HG03108 (cell line): Measurements from ENCODE around the gene SPRY2.

Experiments
- ATAC-seq: cut with Tn5 transposase; IDR thresholded peaks from one replicate; pipeline ENCODE4 v1.9.1; 2021; ENCODE audit warnings: moderate library complexity; ENCODE audit not compliant: unreplicated experiment

Gene SPRY2

DNA sequence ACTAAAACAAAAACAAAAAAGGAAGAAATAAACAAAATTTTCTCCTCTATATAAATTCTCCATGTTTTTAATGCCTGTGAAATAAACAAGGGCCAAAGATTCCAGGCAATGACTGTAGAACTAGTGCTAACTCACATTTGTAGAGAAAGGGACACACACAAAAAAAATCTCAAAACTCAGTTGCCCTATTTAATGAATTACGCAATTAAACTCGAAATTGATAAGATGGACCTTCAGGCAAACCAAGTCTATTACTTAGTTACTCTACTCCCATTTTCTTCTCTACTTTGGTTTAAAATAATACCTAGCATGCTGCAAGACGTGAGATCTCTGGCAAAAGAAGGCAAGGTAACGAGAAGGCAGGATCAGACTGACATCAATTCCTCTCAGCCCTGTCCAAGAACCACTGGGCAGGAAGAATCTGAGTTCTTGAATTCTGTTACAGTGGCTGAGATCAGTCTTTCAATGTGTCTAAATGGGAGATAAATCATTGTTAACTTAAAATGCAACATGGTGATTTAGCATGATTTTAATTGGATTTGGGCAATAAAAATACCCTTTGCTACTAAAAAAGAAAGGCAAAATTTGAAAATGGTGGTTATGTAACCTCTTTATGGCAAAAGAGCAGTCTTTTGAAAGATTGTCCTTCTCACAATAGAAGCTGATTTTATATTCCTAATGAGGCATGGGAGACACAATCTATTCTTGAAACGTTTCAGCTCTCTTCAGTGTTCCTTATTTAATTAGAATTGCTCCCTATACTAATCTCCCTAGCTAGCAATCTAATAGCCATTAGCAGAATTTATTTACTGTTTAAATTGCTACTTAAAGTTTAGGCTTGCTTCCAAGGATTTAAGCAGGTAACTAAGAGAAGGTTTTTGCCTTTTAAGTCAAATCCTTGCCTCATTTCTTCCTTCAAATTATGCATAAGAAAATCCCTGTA is 25.9 kb downstream of the SPRY2 start:
- ATAC-seq = no peak

DNA sequence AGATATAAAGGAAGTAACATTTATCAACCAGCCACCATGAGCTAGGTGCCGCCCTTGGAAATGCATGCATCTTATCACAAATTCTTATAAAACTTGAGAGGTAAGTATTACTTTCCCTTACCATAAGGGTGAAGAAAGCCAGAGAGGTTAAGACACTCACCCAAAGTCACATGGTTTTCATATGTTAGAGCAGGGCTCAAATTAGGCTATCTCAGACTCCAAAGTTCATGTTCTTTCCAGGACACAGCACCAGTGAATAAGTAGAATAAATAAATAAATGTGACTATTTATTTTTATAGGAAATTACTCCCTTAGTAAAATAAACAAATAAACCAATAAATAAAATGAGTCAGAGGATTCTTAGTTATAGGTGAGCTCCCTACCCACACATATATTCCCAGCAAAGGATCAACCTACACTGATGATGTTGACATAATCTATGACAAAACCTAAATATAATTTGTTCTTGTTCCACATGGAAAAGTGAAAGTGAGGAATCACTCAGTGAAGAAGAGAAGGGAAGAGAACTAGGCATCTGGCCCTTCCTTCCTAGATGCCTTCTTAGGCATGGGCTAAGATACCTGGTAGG is 27.2 kb downstream of the SPRY2 start:
- no peak for ATAC-seq

DNA sequence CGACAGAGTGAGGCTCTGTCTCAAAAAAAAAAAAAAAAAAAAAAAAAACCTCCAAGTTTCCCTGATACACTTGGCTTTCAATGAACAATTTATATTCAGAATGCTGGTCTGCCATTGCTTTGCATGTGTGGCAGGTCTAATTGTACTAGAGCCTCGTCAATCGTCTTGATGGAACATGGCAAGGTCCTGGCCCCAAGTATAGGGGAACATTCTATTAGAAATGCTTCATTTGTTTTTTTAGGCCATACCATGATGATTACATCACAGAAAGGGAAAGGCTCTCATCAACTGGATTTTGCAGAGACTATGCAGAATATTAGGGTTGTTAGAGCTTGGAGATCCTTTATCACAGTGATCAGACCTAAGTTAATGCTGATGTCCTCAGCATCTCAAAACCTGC is 28.0 kb downstream of the SPRY2 start:
- ATAC-seq = no peak

DNA sequence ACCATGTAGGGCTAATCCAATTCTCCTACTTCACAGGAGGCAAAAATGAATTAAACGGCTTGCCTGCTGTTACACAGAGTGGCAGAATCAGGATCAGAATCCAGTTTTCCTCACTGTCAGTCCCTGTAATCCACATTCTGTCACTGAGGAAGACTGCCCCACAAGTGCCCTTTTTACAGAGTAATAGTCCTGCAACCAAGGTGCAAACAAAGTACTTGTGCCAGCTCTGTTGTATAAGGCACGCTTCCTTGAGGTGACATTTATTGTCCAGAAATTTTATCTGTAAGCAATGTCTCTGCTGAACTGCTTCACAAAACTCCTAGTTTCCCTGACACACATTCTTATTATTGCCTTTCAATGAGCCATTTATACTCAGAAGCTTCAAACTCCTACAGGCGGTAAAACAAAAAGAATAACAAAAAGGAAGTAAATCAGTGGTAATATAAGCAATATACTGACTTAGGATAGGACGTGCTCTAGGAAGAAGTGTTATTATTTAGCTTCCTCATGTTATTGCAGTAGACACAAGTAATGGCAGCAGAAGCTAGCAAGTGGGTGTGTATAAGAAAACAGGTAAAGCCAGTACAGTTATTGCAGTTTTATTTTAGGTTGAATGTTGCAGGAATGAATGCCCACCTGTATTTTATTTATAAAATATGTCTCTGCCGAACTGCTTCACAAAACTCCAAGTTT is 28.8 kb downstream of the SPRY2 start:
- no peak for ATAC-seq

DNA sequence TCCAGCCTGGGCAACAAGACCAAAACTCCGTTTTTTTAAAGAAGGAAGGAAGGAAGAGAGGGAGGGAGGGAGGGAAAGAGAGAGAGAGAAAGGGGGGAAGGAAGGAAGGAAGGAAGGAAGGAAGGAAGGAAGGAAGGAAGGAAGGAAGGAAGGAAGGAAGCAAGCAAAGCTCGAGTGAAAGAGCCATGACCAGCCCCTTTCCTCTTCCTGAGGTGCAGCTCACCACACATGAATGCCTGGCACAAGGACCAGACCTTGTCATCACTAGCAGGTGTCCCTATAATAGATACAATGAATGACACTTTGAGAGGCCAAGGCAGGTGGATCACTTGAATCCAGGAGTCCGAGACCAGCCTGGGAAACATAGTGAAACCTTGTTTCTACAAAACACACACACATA is 31.0 kb downstream of the SPRY2 start:
- no peak for ATAC-seq

DNA sequence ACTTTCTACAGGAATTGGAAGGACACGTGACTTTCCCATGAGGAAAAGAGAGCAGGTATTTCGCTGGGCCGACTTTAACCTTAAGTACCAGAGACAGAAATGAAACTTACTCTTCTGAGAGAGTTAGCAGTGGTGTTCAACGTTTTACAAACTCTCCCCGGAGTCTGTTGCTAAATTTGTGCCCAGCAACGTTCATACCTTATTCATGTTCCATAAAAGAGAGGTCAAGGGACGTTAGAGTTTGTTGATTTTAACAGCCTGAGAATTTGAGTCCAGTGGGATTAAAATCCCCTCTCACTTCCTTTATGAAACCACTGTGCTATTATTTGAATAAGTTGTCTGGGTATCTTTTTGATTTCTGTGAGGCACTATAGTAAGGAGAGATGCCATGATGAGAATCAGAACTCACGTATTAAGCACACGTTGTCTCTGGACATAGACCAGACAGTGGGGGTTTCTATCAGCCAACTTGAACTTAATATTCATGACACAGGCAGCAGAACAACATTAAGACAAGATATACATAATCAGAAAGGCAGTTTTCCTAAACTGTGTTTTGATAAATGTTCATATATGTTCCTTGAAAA is 33.4 kb downstream of the SPRY2 start:
- ATAC-seq = no peak

DNA sequence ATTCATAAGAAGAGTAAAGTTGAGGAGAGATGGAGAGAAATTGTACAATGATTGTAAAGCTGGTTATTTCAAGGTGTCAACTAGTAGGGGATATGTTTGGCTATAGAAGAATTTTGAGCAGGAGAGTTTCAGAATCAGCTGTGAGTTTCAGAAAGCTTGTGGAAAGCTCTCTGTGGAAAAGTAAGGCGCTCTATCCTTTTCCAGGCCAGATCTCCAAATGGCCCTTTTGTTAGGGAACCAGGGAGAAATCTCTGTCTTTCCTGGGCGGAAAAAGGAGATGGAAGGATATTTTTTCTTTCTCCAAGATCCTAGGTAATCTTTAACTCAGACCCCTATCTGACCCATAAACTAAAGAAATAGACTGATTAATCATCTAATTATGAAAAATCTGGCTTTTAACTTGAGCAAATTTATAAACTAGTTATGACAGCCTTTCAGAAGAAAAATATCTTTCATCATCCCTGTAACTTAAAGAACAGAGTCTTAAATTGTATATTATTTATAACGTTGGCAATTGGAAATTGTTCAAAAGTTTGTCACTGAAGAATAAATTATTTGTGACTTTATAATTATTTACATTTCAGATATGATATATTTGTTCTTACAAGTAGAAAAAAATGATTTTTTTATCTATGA is 34.5 kb downstream of the SPRY2 start:
- ATAC-seq = no peak

DNA sequence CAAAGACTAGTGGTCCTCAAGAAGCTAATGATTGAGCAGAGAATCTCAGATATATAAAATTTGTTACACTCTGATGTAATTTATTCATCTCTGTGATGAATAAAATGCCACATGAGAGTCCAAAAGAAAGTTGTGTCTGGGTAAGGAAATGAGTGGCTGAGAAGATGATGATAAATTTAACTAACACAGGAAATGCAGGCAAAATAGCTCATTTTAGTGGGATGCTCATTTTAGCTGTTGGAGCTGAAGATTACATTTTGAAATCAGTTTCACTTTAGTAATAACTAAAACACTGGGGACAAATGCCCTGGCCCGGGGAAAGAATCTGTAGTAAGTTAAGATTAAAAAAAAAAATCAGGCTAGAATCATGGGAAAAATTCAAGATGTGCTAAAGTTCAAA is 35.2 kb downstream of the SPRY2 start:
- ATAC-seq = no peak

DNA sequence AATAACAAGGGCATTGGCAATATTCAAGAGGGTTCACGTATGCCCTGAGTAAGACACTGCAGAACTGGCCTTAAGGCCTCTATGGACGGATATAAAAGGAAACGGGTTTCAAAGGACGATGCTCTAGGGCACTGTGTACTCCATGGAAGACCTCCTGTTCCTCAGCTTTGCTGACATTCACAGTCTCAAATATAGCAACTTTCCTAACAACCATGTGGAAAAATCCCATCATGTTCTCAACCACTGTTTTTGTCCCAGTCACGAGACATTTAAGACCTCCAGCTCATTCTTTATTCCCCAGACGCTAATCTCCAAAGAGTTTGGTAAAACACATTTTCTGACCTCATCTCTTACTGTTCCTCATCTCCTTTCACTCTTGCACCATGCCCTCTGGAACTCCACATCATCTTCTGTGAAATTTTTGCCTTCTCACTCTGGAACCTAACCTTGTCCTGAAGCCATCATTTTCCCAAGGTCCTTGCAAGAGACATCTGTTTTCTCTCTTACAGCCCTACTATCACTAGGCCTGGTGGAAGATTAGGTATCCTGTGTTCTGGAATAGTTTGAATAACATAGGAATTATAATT is 37.6 kb downstream of the SPRY2 start:
- no peak for ATAC-seq

DNA sequence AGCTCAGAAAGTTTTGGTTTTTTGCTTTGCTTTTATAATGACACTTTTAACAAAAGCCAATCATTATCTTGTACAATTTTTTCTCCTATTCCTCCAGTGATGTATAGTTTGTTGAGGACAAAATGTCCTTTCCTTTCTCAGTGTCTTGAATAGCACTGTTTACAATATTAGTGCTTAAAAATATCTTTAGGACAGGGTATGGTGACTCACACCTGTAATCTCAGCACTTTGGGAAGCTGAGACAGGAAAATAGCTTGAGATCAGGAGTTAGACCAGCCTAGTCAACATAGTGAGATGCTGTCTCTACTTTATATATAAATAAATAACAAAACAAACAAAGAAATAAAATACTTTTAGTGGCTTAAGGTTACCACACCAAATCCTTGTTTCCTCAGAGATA is 41.9 kb downstream of the SPRY2 start:
- ATAC-seq = no peak

DNA sequence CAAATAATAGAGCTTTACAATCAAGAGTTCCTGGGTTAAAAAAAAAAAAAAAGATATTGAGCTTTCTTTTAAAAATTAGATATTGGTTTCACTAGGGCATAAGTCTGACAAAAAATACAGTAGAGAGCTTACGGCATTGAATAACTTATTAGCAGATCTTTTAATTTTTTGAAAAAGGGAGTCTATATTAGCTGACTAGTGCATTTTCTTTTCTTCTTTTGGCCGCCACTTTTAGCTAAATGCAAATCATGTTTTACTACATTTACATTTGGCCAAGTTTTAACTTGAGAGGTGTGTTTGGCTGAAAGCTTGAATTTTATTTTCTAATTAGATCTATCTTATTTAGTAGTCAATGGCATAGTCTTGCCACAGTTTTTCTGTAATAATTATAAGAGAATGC is 43.4 kb downstream of the SPRY2 start:
- ATAC-seq = no peak

DNA sequence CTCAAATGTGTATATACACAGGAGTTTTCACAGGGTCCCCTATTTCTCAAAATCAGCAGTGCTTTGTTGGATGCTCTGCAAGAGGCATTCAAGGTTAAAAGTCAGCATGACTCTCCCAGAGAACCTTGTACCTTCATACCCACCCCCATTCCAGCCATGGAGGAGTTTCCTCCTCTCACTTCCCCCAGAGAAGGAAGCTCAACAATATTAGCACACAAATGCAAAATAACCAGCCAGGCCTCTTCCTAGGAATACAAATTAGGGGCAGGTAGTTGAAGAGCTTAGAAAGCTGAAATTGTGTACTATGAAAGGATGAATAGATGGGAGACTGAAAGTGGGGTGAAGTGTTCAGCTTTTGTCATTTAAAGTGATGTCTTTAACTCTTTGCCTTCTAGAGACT is 43.8 kb downstream of the SPRY2 start:
- ATAC-seq = no peak

DNA sequence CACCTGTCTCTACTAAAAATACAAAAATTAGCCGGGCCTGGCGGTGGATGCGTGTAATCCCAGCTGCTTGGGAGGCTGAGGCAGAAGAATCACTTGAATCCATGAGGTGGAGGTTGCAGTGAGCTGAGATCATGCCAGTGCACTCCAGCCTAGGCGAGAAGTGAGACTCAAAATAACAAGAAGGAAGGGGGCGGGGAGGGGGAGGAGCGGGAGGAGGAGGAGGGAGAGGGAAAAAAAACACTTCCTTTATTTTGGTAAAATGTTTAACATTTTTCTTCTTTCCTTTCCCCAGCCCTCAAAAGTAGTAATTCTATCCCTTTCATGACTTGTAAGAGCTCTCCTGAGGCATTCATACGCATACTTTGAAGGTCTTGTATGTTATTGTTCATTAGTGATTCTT is 44.3 kb downstream of the SPRY2 start:
- no peak for ATAC-seq

DNA sequence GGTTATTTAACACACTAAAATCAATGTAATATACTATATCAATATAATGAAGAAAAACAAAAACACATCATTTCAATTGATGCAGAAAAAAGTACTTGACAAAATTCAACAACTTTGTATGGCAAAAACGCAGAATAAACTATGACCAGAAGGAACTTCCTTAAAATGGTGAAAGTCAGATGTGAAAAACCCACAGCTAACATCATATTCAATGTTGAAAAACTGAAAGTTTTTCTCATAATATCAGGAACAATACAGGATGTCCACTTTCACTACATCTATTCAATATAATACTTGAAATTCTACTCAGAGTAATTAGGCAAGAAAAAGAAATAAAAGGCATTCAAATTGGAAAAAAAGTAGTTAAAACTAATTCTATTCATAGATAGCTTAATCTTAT is 50.3 kb downstream of the SPRY2 start:
- no peak for ATAC-seq
